Fibroblast of lung (primary cell): ENCODE measurements around the gene ZBTB12.
"Not testable (repeated sequence)": the region's sequence is repeated elsewhere in the genome, so short reads cannot be mapped to it uniquely, and the experiment has no call there.

Experiments
- EZH2 ChIP-seq: IDR thresholded peaks from 2 replicates; pipeline ENCODE4 v1.5.1; 2012; ENCODE audit warnings: low read length, control low read depth, mild to moderate bottlenecking; ENCODE audit errors: missing control alignments
- TF ChIP-seq, protein P1 (sequence below), 2 donors: IDR thresholded peaks in 1 of 2; conservative IDR thresholded peaks in 1 of 2; 1 replicate in 1 of 2; 2 replicates in 1 of 2; pipeline ENCODE4 v1.5.1; 2011 to 2012; ENCODE audit warnings: low read length in 2 of 2, control low read depth in 1 of 2, inconsistent platforms in 1 of 2, low read depth in 1 of 2, mild to moderate bottlenecking in 1 of 2

- TF ChIP-seq, protein P1, sequence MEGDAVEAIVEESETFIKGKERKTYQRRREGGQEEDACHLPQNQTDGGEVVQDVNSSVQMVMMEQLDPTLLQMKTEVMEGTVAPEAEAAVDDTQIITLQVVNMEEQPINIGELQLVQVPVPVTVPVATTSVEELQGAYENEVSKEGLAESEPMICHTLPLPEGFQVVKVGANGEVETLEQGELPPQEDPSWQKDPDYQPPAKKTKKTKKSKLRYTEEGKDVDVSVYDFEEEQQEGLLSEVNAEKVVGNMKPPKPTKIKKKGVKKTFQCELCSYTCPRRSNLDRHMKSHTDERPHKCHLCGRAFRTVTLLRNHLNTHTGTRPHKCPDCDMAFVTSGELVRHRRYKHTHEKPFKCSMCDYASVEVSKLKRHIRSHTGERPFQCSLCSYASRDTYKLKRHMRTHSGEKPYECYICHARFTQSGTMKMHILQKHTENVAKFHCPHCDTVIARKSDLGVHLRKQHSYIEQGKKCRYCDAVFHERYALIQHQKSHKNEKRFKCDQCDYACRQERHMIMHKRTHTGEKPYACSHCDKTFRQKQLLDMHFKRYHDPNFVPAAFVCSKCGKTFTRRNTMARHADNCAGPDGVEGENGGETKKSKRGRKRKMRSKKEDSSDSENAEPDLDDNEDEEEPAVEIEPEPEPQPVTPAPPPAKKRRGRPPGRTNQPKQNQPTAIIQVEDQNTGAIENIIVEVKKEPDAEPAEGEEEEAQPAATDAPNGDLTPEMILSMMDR (conservative IDR thresholded peaks at IDR 0.05 in 1 of 2, IDR thresholded peaks at IDR 0.05 in 1 of 2; ENCODE audit: low read depth in 1 of 2, low read length in 2 of 2) = not testable (repeated sequence)
- not testable (repeated sequence) for TF ChIP-seq EZH2
Measured at GRCh38 chr6:31864123-31864562, 37.7 kb downstream of the ZBTB12 start.
